HEK293 (cell line): ENCODE measurements around the gene PVALEF.
A peak's percentile ranks its signal among the peaks of the same experiment; 100 is the strongest.

Experiments used
- BCL11A ChIP-seq: fragments of 450-650 bp; formaldehyde crosslinking; IDR thresholded peaks from 2 replicates; pipeline ENCODE4 v1.5.1; 2016; ENCODE audit warnings: low read depth, missing biosample characterization, missing genetic modification characterization
- CTCF ChIP-seq: fragments of 450-650 bp; formaldehyde crosslinking; IDR thresholded peaks from 2 replicates; pipeline ENCODE4 v1.5.1; 2016; ENCODE audit warnings: missing biosample characterization, missing genetic modification characterization
- HOXD13 ChIP-seq: sonication (generic); formaldehyde crosslinking; IDR thresholded peaks from 2 replicates; pipeline ENCODE4 v1.8.0; 2022; ENCODE audit warnings: missing genetic modification reagents, borderline replicate concordance
- REST ChIP-seq: fragments of 450-650 bp; formaldehyde crosslinking; IDR thresholded peaks from 2 replicates; pipeline ENCODE4 v1.5.1; 2016; ENCODE audit warnings: missing biosample characterization, missing genetic modification characterization
- ZBTB6 ChIP-seq: fragments of 450-650 bp; formaldehyde crosslinking; IDR thresholded peaks from 2 replicates; pipeline ENCODE4 v1.5.1; 2017; ENCODE audit warnings: missing biosample characterization, missing genetic modification characterization
- ZBTB8A ChIP-seq: fragments of 450-650 bp; formaldehyde crosslinking; IDR thresholded peaks from 2 replicates; pipeline ENCODE4 v1.5.1; 2016; ENCODE audit warnings: missing biosample characterization, missing genetic modification characterization
- ZFP3 ChIP-seq: fragments of 450-650 bp; formaldehyde crosslinking; IDR thresholded peaks from 2 replicates; pipeline ENCODE4 v1.5.1; 2016; ENCODE audit warnings: low read depth, missing biosample characterization, missing genetic modification characterization
- ZFP69B ChIP-seq: fragments of 450-650 bp; formaldehyde crosslinking; IDR thresholded peaks from 2 replicates; pipeline ENCODE4 v1.5.1; 2016; ENCODE audit warnings: missing biosample characterization, missing genetic modification characterization
- ZNF174 ChIP-seq: fragments of 450-650 bp; formaldehyde crosslinking; IDR thresholded peaks from 2 replicates; pipeline ENCODE4 v1.5.0; 2017; ENCODE audit warnings: missing biosample characterization, mild to moderate bottlenecking, missing genetic modification characterization
- ZNF350 ChIP-seq: fragments of 450-650 bp; formaldehyde crosslinking; IDR thresholded peaks from 2 replicates; pipeline ENCODE4 v1.5.0; 2017; ENCODE audit warnings: missing biosample characterization, mild to moderate bottlenecking, missing genetic modification characterization
- ZNF510 ChIP-seq: fragments of 450-650 bp; formaldehyde crosslinking; IDR thresholded peaks from 2 replicates; pipeline ENCODE4 v1.5.1; 2018; ENCODE audit warnings: mild to moderate bottlenecking, missing genetic modification characterization, missing biosample characterization; ENCODE audit not compliant: insufficient replicate concordance
- ZNF776 ChIP-seq: fragments of 450-650 bp; formaldehyde crosslinking; IDR thresholded peaks from 2 replicates; pipeline ENCODE4 v1.5.0; 2017; ENCODE audit warnings: missing biosample characterization, missing genetic modification characterization, borderline replicate concordance
- ZSCAN18 ChIP-seq: fragments of 450-650 bp; formaldehyde crosslinking; IDR thresholded peaks from 2 replicates; pipeline ENCODE4 v1.5.1; 2016; ENCODE audit warnings: missing biosample characterization, missing genetic modification characterization
- TF ChIP-seq, protein P1 (sequence below): fragments of 450-650 bp; formaldehyde crosslinking; IDR thresholded peaks from 2 replicates; pipeline ENCODE4 v1.5.1; 2016; ENCODE audit warnings: missing biosample characterization, missing genetic modification characterization

DNA sequence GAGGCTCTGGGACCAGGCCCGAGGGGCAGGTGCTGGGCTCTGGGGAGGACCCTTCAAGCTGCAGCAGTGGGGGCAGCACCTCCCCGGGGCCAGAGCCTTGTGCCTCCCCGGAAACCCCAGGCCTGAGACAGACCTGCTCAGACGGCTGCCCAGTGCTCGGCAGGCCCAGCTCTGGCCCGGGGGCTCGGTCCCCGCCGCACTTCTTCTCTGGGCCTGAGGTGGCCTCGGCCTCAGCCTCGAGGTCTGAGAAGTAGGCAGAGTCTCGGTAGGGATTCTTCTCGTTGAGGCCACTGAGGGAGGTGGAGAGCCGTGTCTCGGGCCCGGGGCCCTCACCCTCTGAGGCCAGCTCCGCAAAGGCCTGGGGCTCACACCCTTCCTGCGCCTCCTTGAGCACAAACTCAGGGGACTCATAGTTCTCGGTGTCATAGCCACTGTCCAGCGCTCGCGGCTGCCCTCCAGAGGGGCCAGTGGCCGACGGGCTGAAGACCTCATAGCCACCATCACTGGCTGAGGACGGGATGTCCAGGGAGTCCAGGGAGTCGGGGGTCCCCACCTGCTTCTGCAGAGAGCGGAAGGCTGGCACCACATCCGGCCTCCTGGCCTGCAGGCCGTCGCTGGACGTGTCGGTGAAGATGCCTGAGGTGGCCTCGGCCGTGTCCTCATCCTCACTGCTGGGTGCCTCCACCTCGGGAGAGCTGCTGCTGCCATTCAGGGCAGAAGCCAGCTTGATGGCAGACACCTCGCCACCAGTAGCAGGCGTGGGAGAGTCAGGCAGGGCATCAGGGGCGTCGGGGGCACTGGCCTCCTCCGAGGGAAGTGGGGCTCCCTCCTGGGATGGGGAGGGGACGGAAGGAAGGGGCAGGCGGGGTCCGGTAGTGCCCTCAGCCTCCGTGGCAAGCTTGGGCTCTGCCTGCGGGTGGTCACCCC, 44.3 kb upstream of the PVALEF start:
- TF ChIP-seq CTCF (tag by site-specific recombination) (no peak), ZBTB6 (tag by site-specific recombination) (no peak), ZNF174 (tag by site-specific recombination) (no peak), ZFP3 (tag by site-specific recombination) (no peak), ZFP69B (tag by site-specific recombination) (no peak), ZNF510 (tag by site-specific recombination) (no peak), REST (tag by site-specific recombination) (no peak), ZSCAN18 (tag by site-specific recombination) (no peak), ZNF776 (tag by site-specific recombination) (no peak), ZBTB8A (no peak), ZNF350 (tag by site-specific recombination) (no peak), BCL11A (tag by site-specific recombination) (0 out of 2 replicates have a peak, but pooled peaks have one; percentile 20), HOXD13 (no peak)
- TF ChIP-seq, protein P1, sequence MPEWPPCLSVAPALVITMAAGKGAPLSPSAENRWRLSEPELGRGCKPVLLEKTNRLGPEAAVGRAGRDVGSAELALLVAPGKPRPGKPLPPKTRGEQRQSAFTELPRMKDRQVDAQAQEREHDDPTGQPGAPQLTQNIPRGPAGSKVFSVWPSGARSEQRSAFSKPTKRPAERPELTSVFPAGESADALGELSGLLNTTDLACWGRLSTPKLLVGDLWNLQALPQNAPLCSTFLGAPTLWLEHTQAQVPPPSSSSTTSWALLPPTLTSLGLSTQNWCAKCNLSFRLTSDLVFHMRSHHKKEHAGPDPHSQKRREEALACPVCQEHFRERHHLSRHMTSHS (tag by site-specific recombination), result no peak
